ENCODE results near the gene GAREM1. TPM values are rescaled to one million over a fixed set of nuclear protein-coding genes. Genes with fewer than 3 reads are reported as not detected.

GAREM1 gene
- total RNA-seq, 4 donors from 2014 or later, result 23.6 to 29.9 (median 29.1) TPM

- H3K4me1 ChIP-seq, result no peaks in the 10 kb centered on the region
- DNase-seq, result no peak
- TF ChIP-seq POLR2A (IDR thresholded peaks at IDR 0.05), result no peak
- TF ChIP-seq, protein P1, sequence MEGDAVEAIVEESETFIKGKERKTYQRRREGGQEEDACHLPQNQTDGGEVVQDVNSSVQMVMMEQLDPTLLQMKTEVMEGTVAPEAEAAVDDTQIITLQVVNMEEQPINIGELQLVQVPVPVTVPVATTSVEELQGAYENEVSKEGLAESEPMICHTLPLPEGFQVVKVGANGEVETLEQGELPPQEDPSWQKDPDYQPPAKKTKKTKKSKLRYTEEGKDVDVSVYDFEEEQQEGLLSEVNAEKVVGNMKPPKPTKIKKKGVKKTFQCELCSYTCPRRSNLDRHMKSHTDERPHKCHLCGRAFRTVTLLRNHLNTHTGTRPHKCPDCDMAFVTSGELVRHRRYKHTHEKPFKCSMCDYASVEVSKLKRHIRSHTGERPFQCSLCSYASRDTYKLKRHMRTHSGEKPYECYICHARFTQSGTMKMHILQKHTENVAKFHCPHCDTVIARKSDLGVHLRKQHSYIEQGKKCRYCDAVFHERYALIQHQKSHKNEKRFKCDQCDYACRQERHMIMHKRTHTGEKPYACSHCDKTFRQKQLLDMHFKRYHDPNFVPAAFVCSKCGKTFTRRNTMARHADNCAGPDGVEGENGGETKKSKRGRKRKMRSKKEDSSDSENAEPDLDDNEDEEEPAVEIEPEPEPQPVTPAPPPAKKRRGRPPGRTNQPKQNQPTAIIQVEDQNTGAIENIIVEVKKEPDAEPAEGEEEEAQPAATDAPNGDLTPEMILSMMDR (IDR thresholded peaks at IDR 0.05), result no peak
- H3K36me3 ChIP-seq, result no peaks in the 10 kb centered on the region
- no peaks in the 10 kb centered on the region for H3K27me3 ChIP-seq
- no peak overlapping the region for H3K4me3 ChIP-seq
- no peak overlapping the region for H3K27ac ChIP-seq
- H3K9me3 ChIP-seq, result no peaks in the 10 kb centered on the region
Observed at GRCh38 chr18:32302806-32303205, 167.9 kb downstream of the GAREM1 start.

- Histone ChIP-seq H3K9me3 (no peaks in the 10 kb centered on the region), H3K27ac (no peak overlapping the region), H3K4me3 (no peak overlapping the region), H3K4me1 (no peaks in the 10 kb centered on the region), H3K27me3 (no peaks in the 10 kb centered on the region), H3K36me3 (no peaks in the 10 kb centered on the region)
- DNase-seq, result no peak
- no peak for TF ChIP-seq POLR2A (IDR thresholded peaks at IDR 0.05)
- TF ChIP-seq, protein P1 (IDR thresholded peaks at IDR 0.05), result no peak
Observed at GRCh38 chr18:32301976-32302743, 168.5 kb downstream of the GAREM1 start.

DNA sequence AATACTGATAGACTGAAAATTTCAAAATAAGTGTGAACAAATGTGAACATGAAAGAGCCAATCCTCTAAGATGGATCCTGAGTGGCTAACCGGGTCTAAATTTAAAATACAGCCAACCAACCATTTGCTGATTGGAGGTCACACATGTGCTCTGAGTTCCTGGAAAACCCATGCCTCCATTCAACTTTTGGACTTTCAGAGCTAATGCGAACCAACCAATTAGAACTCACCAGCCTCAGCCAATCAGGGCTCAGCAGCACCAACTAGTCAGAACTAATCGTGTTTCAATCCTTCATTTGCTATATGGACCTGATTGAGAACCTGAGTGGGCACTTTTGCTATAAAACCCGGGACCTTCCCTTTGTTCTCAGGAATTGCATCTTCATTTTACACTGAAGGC lies 169.3 kb downstream of the GAREM1 start:
- no peak for TF ChIP-seq POLR2A (IDR thresholded peaks at IDR 0.05)
- TF ChIP-seq, protein P1 (IDR thresholded peaks at IDR 0.05), result no peak
- H3K36me3 ChIP-seq, result no peaks in the 10 kb centered on the region
- H3K4me1 ChIP-seq, result no peaks in the 10 kb centered on the region
- H3K27ac ChIP-seq, result no peak overlapping the region
- no peaks in the 10 kb centered on the region for H3K9me3 ChIP-seq
- H3K4me3 ChIP-seq, result no peak overlapping the region
- no peaks in the 10 kb centered on the region for H3K27me3 ChIP-seq
- DNase-seq, result no peak

DNA sequence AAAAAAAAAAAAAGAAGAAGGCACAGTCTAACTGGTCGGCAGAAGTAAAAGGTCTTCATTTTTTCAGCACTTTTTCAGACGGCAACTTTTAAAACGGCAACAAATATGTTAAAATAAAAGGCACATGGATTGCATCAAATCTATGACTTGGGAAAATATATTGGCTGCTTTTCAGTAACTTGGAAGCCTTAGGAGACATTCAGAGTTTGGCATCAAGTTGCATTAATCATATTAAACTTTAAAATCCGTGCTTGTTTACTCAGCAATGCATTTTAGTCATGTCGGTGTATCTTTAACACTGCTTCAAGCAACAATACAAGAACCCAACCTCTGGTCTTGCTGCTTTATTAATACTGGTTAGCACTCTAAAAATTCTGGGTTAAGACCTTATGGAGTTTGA lies 169.8 kb downstream of the GAREM1 start:
- Histone ChIP-seq H3K4me1 (no peaks in the 10 kb centered on the region), H3K4me3 (no peak overlapping the region), H3K27me3 (no peaks in the 10 kb centered on the region), H3K36me3 (no peaks in the 10 kb centered on the region), H3K9me3 (no peaks in the 10 kb centered on the region), H3K27ac (no peak overlapping the region)
- TF ChIP-seq, protein P1 (IDR thresholded peaks at IDR 0.05), result no peak
- TF ChIP-seq POLR2A (IDR thresholded peaks at IDR 0.05), result no peak
- no peak for DNase-seq

DNA sequence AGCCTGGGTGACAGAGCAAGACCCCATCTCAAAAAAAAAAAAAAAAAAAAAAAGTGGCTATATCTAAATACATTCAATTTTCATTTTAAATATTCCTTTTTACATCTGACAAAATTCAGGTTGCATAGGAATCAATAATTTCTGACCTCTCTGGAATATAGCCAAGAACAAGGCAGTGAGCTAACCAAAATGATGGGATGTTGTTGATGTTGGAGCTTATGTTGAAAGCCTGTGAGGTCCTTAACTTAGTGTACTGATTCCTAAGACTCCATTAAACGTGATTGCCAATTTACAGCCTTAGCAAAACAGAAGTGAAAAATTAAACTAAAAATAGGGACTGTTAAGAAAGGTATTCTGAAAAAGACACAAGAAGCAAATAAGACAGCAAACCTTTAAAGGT lies 171.2 kb downstream of the GAREM1 start:
- Histone ChIP-seq H3K27ac (no peak overlapping the region), H3K36me3 (no peaks in the 10 kb centered on the region), H3K9me3 (no peaks in the 10 kb centered on the region), H3K27me3 (no peaks in the 10 kb centered on the region), H3K4me1 (no peaks in the 10 kb centered on the region), H3K4me3 (no peak overlapping the region)
- no peak for DNase-seq
- TF ChIP-seq, protein P1 (IDR thresholded peaks at IDR 0.05), result no peak
- no peak for TF ChIP-seq POLR2A (IDR thresholded peaks at IDR 0.05)

All from Peyer's patch (tissue), 4 donors.